Testis (tissue), 2 donors: ENCODE results near the gene PLCXD3.

Experiments
- CTCF ChIP-seq, 3 experiments: fragments of 450-650 bp in 2 of 3; fragments of 200-600 bp in 1 of 3; sonication (generic) in 1 of 3; IDR thresholded peaks; one replicate each; pipeline ENCODE4 v1.5.1; 2016 to 2019; ENCODE audit warnings: antibody characterized with exemption in 3 of 3, mild to moderate bottlenecking in 2 of 3, moderate library complexity in 1 of 3
- POLR2A ChIP-seq: fragments of 450-650 bp; IDR thresholded peaks from one replicate; pipeline ENCODE4 v1.6.1; 2017; ENCODE audit warnings: antibody characterized with exemption, mild to moderate bottlenecking, moderate library complexity

DNA sequence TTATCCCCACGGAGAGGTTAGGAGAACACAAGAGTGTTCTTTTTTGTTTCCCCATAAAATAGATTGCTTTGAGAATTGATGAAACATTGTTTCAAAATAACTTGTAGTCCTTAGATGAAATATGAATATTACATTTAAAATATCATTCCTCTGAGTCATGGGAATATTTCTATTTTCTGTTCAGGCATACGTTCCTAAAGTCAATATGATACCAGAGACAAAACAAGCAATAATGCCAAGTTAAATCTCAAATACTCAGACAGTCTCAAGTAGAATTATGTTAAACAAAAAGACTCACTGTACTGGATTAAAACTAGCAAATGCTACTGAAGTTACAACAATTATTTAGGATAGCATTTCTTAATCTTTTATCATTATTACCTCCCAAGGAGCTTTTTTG is 185.3 kb downstream of the PLCXD3 start:
- TF ChIP-seq CTCF (IDR thresholded peaks at IDR 0.05) (no peak), POLR2A (no peak)
